Endothelial cell of umbilical vein (primary cell): ENCODE measurements around the gene NCL. TPM values are rescaled to one million over a fixed set of nuclear protein-coding genes. Genes with fewer than 3 reads are reported as not detected.

ENCODE experiments used
- BruUV-seq: library from RNA; stranded (reverse); fragments of 400-500 nt; replicated peaks from 2 replicates; lab custom pipeline; 2021; lab: Mats Ljungman, UMichigan
- CTCF ChIA-PET: fragments of 300-600, 350-600 bp; sonication (Branson Sonifier 250); formaldehyde crosslinking; loops from one replicate; lab custom pipeline; 2021; ENCODE audit warnings: antibody characterized with exemption, inconsistent platforms; lab: Charles Lee
- POLR2A ChIA-PET: fragments of 300-600, 350-600 bp; sonication (Branson Sonifier 250); formaldehyde crosslinking; loops from one replicate; lab custom pipeline; 2021; ENCODE audit warnings: antibody characterized with exemption, inconsistent platforms; lab: Charles Lee
- DNase-seq: peaks from one replicate; pipeline ENCODE4 v3.0.0-alpha.2; 2011; ENCODE audit warnings: low read depth, low spot score
- FAIRE-seq: peaks from 2 replicates; lab custom pipeline; 2011; peaks lifted over from hg19 to GRCh38; lab: Jason Lieb, UNC
- H2AFZ ChIP-seq: 2 replicates; pipeline ENCODE4 v1.6.0; 2012; ENCODE audit warnings: low read depth, low read length, control low read depth, inconsistent platforms
- H3K27ac ChIP-seq: 2 replicates; pipeline ENCODE4 v1.5.1; 2011; ENCODE audit warnings: low read depth, mild to moderate bottlenecking, control low read depth, low read length, moderate library complexity; ENCODE audit not compliant: insufficient read depth
- H3K27me3 ChIP-seq, 2 experiments: 2 replicates each; pipeline versions ENCODE4 v1.6.0 to v1.6.1; 2011; ENCODE audit warnings: low read length in 2 of 2, mixed read lengths in 1 of 2; ENCODE audit not compliant: control insufficient read depth in 2 of 2, insufficient read depth in 2 of 2
- H3K36me3 ChIP-seq, 2 experiments: 2 replicates in 1 of 2; 3 replicates in 1 of 2; pipeline ENCODE4 v1.5.1; 2011; ENCODE audit warnings: low read length in 2 of 2, mild to moderate bottlenecking in 1 of 2, moderate library complexity in 1 of 2; ENCODE audit not compliant: control insufficient read depth in 2 of 2, insufficient read depth in 2 of 2; ENCODE audit errors: extremely low read depth in 1 of 2
- H3K4me1 ChIP-seq: 3 replicates; pipeline ENCODE4 v1.5.1; 2011; ENCODE audit warnings: mild to moderate bottlenecking, low read length; ENCODE audit not compliant: control insufficient read depth, insufficient read depth; ENCODE audit errors: extremely low read depth
- H3K4me2 ChIP-seq: 2 replicates; pipeline ENCODE4 v1.6.1; 2011; ENCODE audit warnings: low read length, control low read depth, mixed read lengths; ENCODE audit not compliant: insufficient read depth
- H3K4me3 ChIP-seq, 3 experiments: fragments of 200-600 bp in 1 of 3; sonication (generic), shearing (Covaris generic) in 1 of 3; replicated peaks in 1 of 3; 2 replicates each; pipeline ENCODE4 v1.5.1; 2011 to 2016; ENCODE audit warnings: control low read depth in 3 of 3, low read length in 3 of 3, mild to moderate bottlenecking in 2 of 3, inconsistent platforms in 1 of 3, low read depth in 1 of 3, moderate library complexity in 1 of 3; ENCODE audit not compliant: insufficient read depth in 1 of 3
- H3K79me2 ChIP-seq: 2 replicates; pipeline ENCODE4 v1.6.0; 2012; ENCODE audit warnings: low read length, inconsistent platforms; ENCODE audit not compliant: control insufficient read depth, insufficient read depth
- H3K9ac ChIP-seq: replicated peaks from 2 replicates; pipeline ENCODE3; 2011; ENCODE audit warnings: low read length, control low read depth; ENCODE audit not compliant: insufficient read depth; ENCODE audit errors: extremely low read depth
- H3K9me1 ChIP-seq: replicated peaks from 3 replicates; pipeline ENCODE4 v1.6.0; 2011; ENCODE audit warnings: mild to moderate bottlenecking, low read length; ENCODE audit not compliant: control insufficient read depth, insufficient read depth; ENCODE audit errors: extremely low read depth
- H3K9me3 ChIP-seq: replicated peaks from 2 replicates; pipeline ENCODE4 v1.5.1; 2012; ENCODE audit warnings: low read length, inconsistent platforms; ENCODE audit not compliant: control insufficient read depth, insufficient read depth
- H4K20me1 ChIP-seq: replicated peaks from 2 replicates; pipeline ENCODE3; 2011; ENCODE audit warnings: mild to moderate bottlenecking, low read length; ENCODE audit not compliant: control insufficient read depth, insufficient read depth; ENCODE audit errors: extremely low read depth
- EZH2 ChIP-seq: IDR thresholded peaks from 2 replicates; pipeline ENCODE4 v1.6.1; 2012; ENCODE audit warnings: borderline replicate concordance, low read depth, mild to moderate bottlenecking, moderate library complexity, low read length, inconsistent platforms; ENCODE audit not compliant: severe bottlenecking
- POLR2A ChIP-seq: IDR thresholded peaks from 2 replicates; pipeline ENCODE4 v1.6.1; 2012; ENCODE audit warnings: low read depth, mild to moderate bottlenecking, control low read depth, low read length
- POLR2AphosphoS5 ChIP-seq: IDR thresholded peaks from 2 replicates; pipeline ENCODE4 v1.6.1; 2012; ENCODE audit warnings: low read depth, mild to moderate bottlenecking, control low read depth, low read length, moderate library complexity; ENCODE audit not compliant: insufficient read depth
- dilution Hi-C: fragments of 300-500 bp; cut with MboI; formaldehyde crosslinking; loops from one replicate; pipeline ENCODE4 v1.15.0; 2019; ENCODE audit warnings: low sequenced_read_pairs; ENCODE audit not compliant: extremely low pct_ligation_motif_present
- intact Hi-C: fragments of 100-400 bp; cut with micrococcal nuclease; formaldehyde crosslinking; loops from one replicate; pipeline ENCODE4 v1.10.0; 2022
- polyA plus RNA-seq, 4 experiments: library from polyadenylated mRNA; depleted of rRNA in 3 of 4; stranded (reverse) in 3 of 4; unstranded in 1 of 4; fragments of >200 nt; gene quantifications; 2 replicates each; pipeline versions ENCODE4 v1.2.1 to v1.2.3, GENCODE V29; 2011 to 2012; ENCODE audit warnings: missing spikeins in 1 of 4
- total RNA-seq: library from RNA; stranded (reverse); gene quantifications from 2 replicates; pipeline ENCODE4 v1.2.3, GENCODE V29; 2021
- TF ChIP-seq, protein P1 (sequence below), 2 donors: IDR thresholded peaks; 1 replicate in 1 of 2; 2 replicates in 1 of 2; pipeline ENCODE4 v1.5.1; 2011; ENCODE audit warnings: low read length in 2 of 2, mild to moderate bottlenecking in 2 of 2, moderate library complexity in 2 of 2, control low read depth in 1 of 2, inconsistent platforms in 1 of 2, low read depth in 1 of 2; ENCODE audit not compliant: insufficient read depth in 1 of 2; ENCODE audit errors: extremely low read depth in 1 of 2
- TF ChIP-seq, protein P2 (sequence below): IDR thresholded peaks from 2 replicates; pipeline ENCODE4 v1.6.1; 2011; ENCODE audit not compliant: insufficient read depth, insufficient read length

NCL gene
- total and polyA plus RNA-seq, 2 donors (not counting 3 experiments of a cell fraction or from before 2014, with no cell fraction given) = 35.3 to 708 TPM

DNA sequence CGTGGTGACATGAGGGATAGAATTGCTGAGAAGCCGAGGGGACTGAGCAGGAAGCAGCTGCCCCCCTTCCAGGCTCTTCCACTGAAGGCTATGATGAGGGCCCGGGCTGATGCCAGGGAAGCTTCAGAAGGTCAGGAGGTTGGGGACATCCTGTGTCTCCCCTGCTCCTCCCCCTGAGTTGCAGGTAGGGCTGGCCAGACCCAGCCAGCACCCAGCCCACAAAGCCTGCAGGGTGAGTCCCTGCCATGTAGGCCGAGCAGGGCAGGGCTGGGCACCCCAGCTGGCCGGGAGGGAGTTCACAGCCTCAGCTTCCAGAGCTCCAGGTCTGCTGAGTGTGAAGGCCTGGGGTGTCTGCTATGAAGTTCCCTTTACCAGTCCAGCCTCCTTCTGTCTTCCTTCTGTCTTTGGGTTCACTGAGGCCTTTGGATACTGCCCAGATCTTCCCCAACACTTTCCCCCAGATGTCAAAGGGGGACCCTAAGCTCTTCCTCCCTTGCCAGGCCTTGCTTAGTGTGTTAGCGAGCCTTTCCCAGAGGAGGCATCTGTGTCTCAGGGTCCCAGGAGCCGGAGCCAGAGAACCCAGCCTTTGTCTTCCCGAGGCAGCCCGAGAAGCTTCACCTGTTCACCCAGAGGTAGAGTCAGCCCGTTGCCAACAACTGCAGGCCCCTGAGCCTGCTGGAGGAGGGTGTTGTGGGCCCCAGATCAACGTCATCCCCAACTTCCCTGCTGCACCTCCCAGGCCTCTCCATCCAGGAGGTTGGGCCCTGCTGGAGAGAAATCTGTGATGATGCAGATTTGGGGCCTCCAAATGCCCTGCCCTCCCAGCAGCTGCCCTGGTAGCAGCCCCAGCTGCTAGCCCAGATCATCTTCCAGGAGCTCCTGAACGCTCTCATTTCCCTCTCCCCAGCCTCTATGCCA lies 3.6 kb upstream of the NCL start:
- H4K20me1 ChIP-seq = peaks cover 7% of the 10 kb centered on the region
- no peak overlapping the region for H3K9ac ChIP-seq
- intact Hi-C loops = no loop called here
- no peaks in the 10 kb centered on the region for H3K9me1 ChIP-seq
- peaks cover 16% of the 10 kb centered on the region for H3K79me2 ChIP-seq
- no peak overlapping the region for H2AFZ ChIP-seq
- TF ChIP-seq EZH2 (no peak), POLR2AphosphoS5 (no peak), POLR2A (no peak)
- TF ChIP-seq, protein P1, sequence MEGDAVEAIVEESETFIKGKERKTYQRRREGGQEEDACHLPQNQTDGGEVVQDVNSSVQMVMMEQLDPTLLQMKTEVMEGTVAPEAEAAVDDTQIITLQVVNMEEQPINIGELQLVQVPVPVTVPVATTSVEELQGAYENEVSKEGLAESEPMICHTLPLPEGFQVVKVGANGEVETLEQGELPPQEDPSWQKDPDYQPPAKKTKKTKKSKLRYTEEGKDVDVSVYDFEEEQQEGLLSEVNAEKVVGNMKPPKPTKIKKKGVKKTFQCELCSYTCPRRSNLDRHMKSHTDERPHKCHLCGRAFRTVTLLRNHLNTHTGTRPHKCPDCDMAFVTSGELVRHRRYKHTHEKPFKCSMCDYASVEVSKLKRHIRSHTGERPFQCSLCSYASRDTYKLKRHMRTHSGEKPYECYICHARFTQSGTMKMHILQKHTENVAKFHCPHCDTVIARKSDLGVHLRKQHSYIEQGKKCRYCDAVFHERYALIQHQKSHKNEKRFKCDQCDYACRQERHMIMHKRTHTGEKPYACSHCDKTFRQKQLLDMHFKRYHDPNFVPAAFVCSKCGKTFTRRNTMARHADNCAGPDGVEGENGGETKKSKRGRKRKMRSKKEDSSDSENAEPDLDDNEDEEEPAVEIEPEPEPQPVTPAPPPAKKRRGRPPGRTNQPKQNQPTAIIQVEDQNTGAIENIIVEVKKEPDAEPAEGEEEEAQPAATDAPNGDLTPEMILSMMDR (IDR thresholded peaks at IDR 0.05; ENCODE audit: extremely low read depth in 1 of 2, insufficient read depth in 1 of 2, low read depth in 1 of 2, low read length in 2 of 2) = no peak
- TF ChIP-seq, protein P2, sequence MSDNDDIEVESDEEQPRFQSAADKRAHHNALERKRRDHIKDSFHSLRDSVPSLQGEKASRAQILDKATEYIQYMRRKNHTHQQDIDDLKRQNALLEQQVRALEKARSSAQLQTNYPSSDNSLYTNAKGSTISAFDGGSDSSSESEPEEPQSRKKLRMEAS = no peak
- H3K4me2 ChIP-seq = no peak overlapping the region
- ChIA-PET CTCF (interaction anchor here (1.1 to 3.5 kb wide), 4 partner anchors 10 to 16 kb away, joined by 3 to 14 read pairs (median 8); no protein-coding TSS in a partner anchor), POLR2A (no interaction called here)
- no peaks in the 10 kb centered on the region for H3K27me3 ChIP-seq
- no peak overlapping the region for H3K4me3 ChIP-seq
- peaks cover 5% of the 10 kb centered on the region for H3K4me1 ChIP-seq
- no peaks in the 10 kb centered on the region for H3K9me3 ChIP-seq
- dilution Hi-C loops = loop anchor here (25.0 kb wide), 1 partner anchor 381 kb away; no protein-coding TSS in a partner anchor
- BruUV-seq = no TSS peak
- peaks cover 0 to 2% of the 10 kb centered on the region in 2 experiments for H3K36me3 ChIP-seq
- no peak for DNase-seq
- H3K27ac ChIP-seq = no peak overlapping the region
- FAIRE-seq = no peak
